WTC11 (cell line): ENCODE results near the gene SACS. TPM values are rescaled to one million over a fixed set of nuclear protein-coding genes. Genes with fewer than 3 reads are reported as not detected.

Experiments
- ATAC-seq: fragments of 200-7000 bp; cut with Tn5 transposase; 2 replicates; pipeline ENCODE4 v1.10.0; 2021; ENCODE audit warnings: mild to moderate bottlenecking, moderate library complexity
- CTCF ChIA-PET: fragments of 300-600 bp; sonication (Branson Sonifier 250); formaldehyde crosslinking; loops from one replicate; lab custom pipeline; 2021; ENCODE audit warnings: antibody characterized with exemption; lab: Charles Lee
- POLR2A ChIA-PET: fragments of 350-600 bp; sonication (Branson Sonifier 250); formaldehyde crosslinking; loops from one replicate; lab custom pipeline; 2021; ENCODE audit warnings: antibody characterized with exemption; lab: Charles Lee
- DNase-seq: peaks from one replicate; pipeline ENCODE4 v3.0.0; 2021; ENCODE audit warnings: low spot score
- H3K27ac Mint-ChIP-seq: 2 replicates; pipeline ENCODE4 v1.8.0; 2021; ENCODE audit warnings: mixed read lengths
- H3K27me3 Mint-ChIP-seq: 2 replicates; pipeline ENCODE4 v1.8.0; 2021; ENCODE audit warnings: low read depth, mild to moderate bottlenecking, moderate library complexity, mixed read lengths
- H3K36me3 Mint-ChIP-seq: 2 replicates; pipeline ENCODE4 v1.8.0; 2021; ENCODE audit warnings: mixed read lengths
- H3K4me1 Mint-ChIP-seq: 2 replicates; pipeline ENCODE4 v1.8.0; 2022; ENCODE audit warnings: mixed read lengths
- H3K4me3 Mint-ChIP-seq: 2 replicates; pipeline ENCODE4 v1.8.0; 2021; ENCODE audit warnings: mild to moderate bottlenecking, moderate library complexity, mixed read lengths
- H3K9me3 Mint-ChIP-seq: 2 replicates; pipeline ENCODE4 v1.8.0; 2021; ENCODE audit warnings: mixed read lengths
- CBFB ChIP-seq: sonication (generic); formaldehyde crosslinking; IDR thresholded peaks from 2 replicates; pipeline ENCODE4 v1.8.1; 2022; ENCODE audit warnings: mild to moderate bottlenecking, low read depth, missing genetic modification reagents
- CREB1 ChIP-seq: sonication (generic); formaldehyde crosslinking; IDR thresholded peaks from 2 replicates; pipeline ENCODE4 v1.8.0; 2023; ENCODE audit warnings: mild to moderate bottlenecking, missing genetic modification reagents
- ELF4 ChIP-seq: sonication (generic); formaldehyde crosslinking; IDR thresholded peaks from 2 replicates; pipeline ENCODE4 v1.8.1; 2022; ENCODE audit warnings: low read depth, mild to moderate bottlenecking, moderate library complexity, missing genetic modification reagents
- FOXJ3 ChIP-seq: sonication (generic); formaldehyde crosslinking; IDR thresholded peaks from 2 replicates; pipeline ENCODE4 v1.9.0; 2021; ENCODE audit warnings: missing genetic modification reagents, mild to moderate bottlenecking, borderline replicate concordance
- HMGA2 ChIP-seq: fragments of 250-450 bp; sonication (Bioruptor Pico); IDR thresholded peaks from 2 replicates; pipeline ENCODE4 v1.4.0; 2021; ENCODE audit warnings: mild to moderate bottlenecking, moderate library complexity
- HMGXB4 ChIP-seq: sonication (generic); formaldehyde crosslinking; IDR thresholded peaks from 2 replicates; pipeline ENCODE4 v1.8.1; 2023; ENCODE audit warnings: mild to moderate bottlenecking, moderate library complexity, missing genetic modification reagents
- IRF2 ChIP-seq: sonication (generic); formaldehyde crosslinking; IDR thresholded peaks from 2 replicates; pipeline ENCODE4 v1.8.0; 2022; ENCODE audit warnings: low read depth, missing genetic modification reagents, borderline replicate concordance
- MAX ChIP-seq: sonication (generic); formaldehyde crosslinking; IDR thresholded peaks from 2 replicates; pipeline ENCODE4 v1.8.0; 2022; ENCODE audit warnings: mild to moderate bottlenecking, missing genetic modification reagents
- NFATC4 ChIP-seq: fragments of 250-450 bp; sonication (Bioruptor Pico); IDR thresholded peaks from 2 replicates; pipeline ENCODE4 v1.9.0; 2021; ENCODE audit warnings: mild to moderate bottlenecking
- NFE2L1 ChIP-seq: sonication (generic); formaldehyde crosslinking; IDR thresholded peaks from 2 replicates; pipeline ENCODE4 v1.8.1; 2023; ENCODE audit warnings: missing genetic modification reagents
- NFYB ChIP-seq: sonication (generic); formaldehyde crosslinking; conservative IDR thresholded peaks from 2 replicates; pipeline ENCODE4 v1.8.0; 2022; ENCODE audit warnings: low read depth, missing genetic modification reagents
- PREB ChIP-seq: sonication (generic); formaldehyde crosslinking; IDR thresholded peaks from 2 replicates; pipeline ENCODE4 v1.8.1; 2022; ENCODE audit warnings: mild to moderate bottlenecking, missing genetic modification reagents, moderate library complexity, borderline replicate concordance
- SMAD3 ChIP-seq: sonication (generic); formaldehyde crosslinking; IDR thresholded peaks from 2 replicates; pipeline ENCODE4 v1.8.0; 2022; ENCODE audit warnings: missing genetic modification reagents, mild to moderate bottlenecking, borderline replicate concordance
- STAT6 ChIP-seq: sonication (generic); formaldehyde crosslinking; conservative IDR thresholded peaks from 2 replicates; pipeline ENCODE4 v1.8.1; 2023; ENCODE audit warnings: mild to moderate bottlenecking, low read depth, missing genetic modification reagents, moderate library complexity
- TCF7 ChIP-seq: sonication (generic); formaldehyde crosslinking; IDR thresholded peaks from 2 replicates; pipeline ENCODE4 v1.8.0; 2022; ENCODE audit warnings: mild to moderate bottlenecking, low read depth, missing genetic modification reagents, moderate library complexity
- ZNF396 ChIP-seq: fragments of 250-450 bp; sonication (Bioruptor Pico); IDR thresholded peaks from 2 replicates; pipeline ENCODE4 v1.8.0; 2021; ENCODE audit warnings: mild to moderate bottlenecking, moderate library complexity, borderline replicate concordance
- ZNF416 ChIP-seq: fragments of 250-450 bp; sonication (Bioruptor Pico); IDR thresholded peaks from 2 replicates; pipeline ENCODE4 v1.9.0; 2021; ENCODE audit warnings: mild to moderate bottlenecking, inconsistent platforms
- ZNF512 ChIP-seq: sonication (generic); formaldehyde crosslinking; IDR thresholded peaks from 2 replicates; pipeline ENCODE4 v1.8.1; 2022; ENCODE audit warnings: missing genetic modification reagents, borderline replicate concordance
- ZNF671 ChIP-seq: fragments of 250-450 bp; sonication (Bioruptor Pico); IDR thresholded peaks from 2 replicates; pipeline ENCODE4 v1.8.0; 2021; ENCODE audit warnings: mild to moderate bottlenecking
- ZSCAN18 ChIP-seq: fragments of 250-450 bp; sonication (Bioruptor Pico); IDR thresholded peaks from 2 replicates; pipeline ENCODE4 v2.1.2; 2022; ENCODE audit warnings: mild to moderate bottlenecking, moderate library complexity
- total RNA-seq: library from RNA; stranded (reverse); gene quantifications from 3 replicates; pipeline ENCODE4 v1.2.3, GENCODE V29; 2021

The SACS gene
- total RNA-seq, 1 experiment from 2014 or later = 35.2 TPM

GRCh38 chr13:23385931-23386330, 47.6 kb downstream of the SACS start:
- ChIA-PET CTCF (no interaction called here), POLR2A (no interaction called here)
- DNase-seq (no peak), ATAC-seq (no peak)
- Mint-ChIP-seq H3K9me3 (peaks cover 4% of the 10 kb centered on the region; the same call in 1 of the 2 replicates), H3K27ac (no peak overlapping the region), H3K36me3 (no peaks in the 10 kb centered on the region), H3K27me3 (no peaks in the 10 kb centered on the region), H3K4me1 (no peaks in the 10 kb centered on the region), H3K4me3 (no peak overlapping the region)
- TF ChIP-seq TCF7 (no peak), ZNF396 (CRISPR knock-in tag) (no peak), NFYB (CRISPR knock-in tag) (no peak), NFATC4 (CRISPR knock-in tag) (no peak), CBFB (CRISPR knock-in tag) (no peak), PREB (CRISPR knock-in tag) (no peak), CREB1 (CRISPR knock-in tag) (no peak), STAT6 (CRISPR knock-in tag) (no peak), ELF4 (CRISPR knock-in tag) (no peak), IRF2 (CRISPR knock-in tag) (no peak), SMAD3 (no peak), ZNF416 (CRISPR knock-in tag) (no peak)

GRCh38 chr13:23384111-23384510, 49.4 kb downstream of the SACS start:
- Mint-ChIP-seq H3K4me1 (peaks cover 16% of the 10 kb centered on the region), H3K27me3 (no peaks in the 10 kb centered on the region), H3K27ac (no peak overlapping the region), H3K36me3 (no peaks in the 10 kb centered on the region), H3K9me3 (peaks cover 4% of the 10 kb centered on the region; the same call in 1 of the 2 replicates), H3K4me3 (no peak overlapping the region)
- DNase-seq = no peak
- ChIA-PET CTCF (no interaction called here), POLR2A (no interaction called here)
- no peak for ATAC-seq
- no peak for TF ChIP-seq ZNF512
- no peak for TF ChIP-seq HMGA2 (CRISPR knock-in tag)
- TF ChIP-seq MAX (CRISPR knock-in tag) = no peak
- no peak for TF ChIP-seq HMGXB4 (CRISPR knock-in tag)
- no peak for TF ChIP-seq FOXJ3 (CRISPR knock-in tag)
- no peak for TF ChIP-seq ZSCAN18 (CRISPR knock-in tag)
- no peak for TF ChIP-seq NFE2L1 (CRISPR knock-in tag)
- no peak for TF ChIP-seq ZNF671 (CRISPR knock-in tag)
- TF ChIP-seq ZNF416 (CRISPR knock-in tag) = no peak
